GM19455 (cell line): ENCODE measurements around the gene URB2.
"Not testable (repeated sequence)": the region's sequence is repeated elsewhere in the genome, so short reads cannot be mapped to it uniquely, and the experiment has no call there.

Experiments
- ATAC-seq: cut with Tn5 transposase; IDR thresholded peaks from one replicate; pipeline ENCODE4 v1.9.1; 2021; ENCODE audit not compliant: unreplicated experiment

URB2 gene

GRCh38 chr1:229689904-229690303 is 63.9 kb downstream of the URB2 start:
- no peak for ATAC-seq

GRCh38 chr1:229690662-229691061 is 64.6 kb downstream of the URB2 start:
- ATAC-seq: no peak

GRCh38 chr1:229691362-229691761 is 65.3 kb downstream of the URB2 start:
- no peak for ATAC-seq

GRCh38 chr1:229693129-229693900 is 67.3 kb downstream of the URB2 start:
- no peak for ATAC-seq

GRCh38 chr1:229694053-229694693 is 68.1 kb downstream of the URB2 start:
- no peak for ATAC-seq

GRCh38 chr1:229696385-229696784 is 70.3 kb downstream of the URB2 start:
- ATAC-seq: no peak

GRCh38 chr1:229699613-229700267 is 73.7 kb downstream of the URB2 start:
- no peak for ATAC-seq

GRCh38 chr1:229704157-229704556 is 78.1 kb downstream of the URB2 start:
- ATAC-seq: no peak

GRCh38 chr1:229705152-229705551 is 79.1 kb downstream of the URB2 start:
- not testable (repeated sequence) for ATAC-seq

- not testable (repeated sequence) for ATAC-seq
Measured at GRCh38 chr1:229707127-229707526, 81.1 kb downstream of the URB2 start.

GRCh38 chr1:229709500-229710013 is 83.5 kb downstream of the URB2 start:
- ATAC-seq: no peak
